ENCODE results near the gene PMFBP1. TPM values are rescaled to one million over a fixed set of nuclear protein-coding genes. Genes with fewer than 3 reads are reported as not detected.

The PMFBP1 gene
- total and polyA plus RNA-seq, 2 donors (not counting 1 experiment from before 2014, with no cell fraction given): 1.2 to 9.5 TPM

Other genes starting within 250 kb of the PMFBP1 start
- gene PKD1L3, start 171.8 kb downstream of the PMFBP1 start, total RNA-seq: not detected in 2 replicates
- 0.06 and 0.07 TPM in 2 replicates for gene PKD1L3, start 171.8 kb downstream of the PMFBP1 start, polyA plus RNA-seq
- gene DHODH, start 163.4 kb downstream of the PMFBP1 start, total RNA-seq: 11.3 and 14.7 TPM in 2 replicates
- gene DHODH, start 163.4 kb downstream of the PMFBP1 start, polyA plus RNA-seq: 6.4 and 7.4 TPM in 2 replicates
- not detected in 2 replicates for gene HP, start 117.7 kb downstream of the PMFBP1 start, total RNA-seq
- gene HP, start 117.7 kb downstream of the PMFBP1 start, polyA plus RNA-seq: not detected in 2 replicates
- gene HPR, start 108.9 kb downstream of the PMFBP1 start, total RNA-seq: not detected in 2 replicates
- not detected in 2 replicates for gene HPR, start 108.9 kb downstream of the PMFBP1 start, polyA plus RNA-seq
- gene TXNL4B, start 78.5 kb downstream of the PMFBP1 start, total RNA-seq: 15.4 and 16.1 TPM in 2 replicates
- 9.9 and 11.9 TPM in 2 replicates for gene TXNL4B, start 78.5 kb downstream of the PMFBP1 start, polyA plus RNA-seq
- gene DHX38, start 78.3 kb downstream of the PMFBP1 start, total RNA-seq: 114 and 124 TPM in 2 replicates
- gene DHX38, start 78.3 kb downstream of the PMFBP1 start, polyA plus RNA-seq: 98.2 and 197 TPM in 2 replicates